CD8-positive, alpha-beta memory T cell (primary cell): ENCODE data around the gene PEX14. TPM values are rescaled to one million over a fixed set of nuclear protein-coding genes. Genes with fewer than 3 reads are reported as not detected.
A peak's percentile ranks its signal among the peaks of the same experiment; 100 is the strongest.

ENCODE experiments used
- CTCF ChIA-PET: fragments of 350-600 bp; sonication (Branson Sonifier 250); formaldehyde crosslinking; loops from one replicate; lab custom pipeline; 2021; ENCODE audit warnings: antibody characterized with exemption; lab: Charles Lee
- POLR2A ChIA-PET: fragments of 350-600 bp; sonication (Branson Sonifier 250); formaldehyde crosslinking; loops from one replicate; lab custom pipeline; 2021; ENCODE audit warnings: antibody characterized with exemption; lab: Charles Lee
- DNase-seq, 5 donors: peaks; one replicate each; pipeline versions ENCODE4 v3.0.0 to v3.0.0-alpha.2; 2020 to 2022; ENCODE audit warnings: mixed read lengths in 1 of 5
- H3K27ac ChIP-seq: one replicate; pipeline ENCODE4 v1.7.0; 2013; ENCODE audit warnings: low read depth, mild to moderate bottlenecking, low read length, moderate library complexity
- H3K27me3 ChIP-seq: 2 replicates; pipeline ENCODE4 v1.7.0; 2013; ENCODE audit warnings: low read length, mild to moderate bottlenecking; ENCODE audit not compliant: insufficient read depth, poor library complexity, severe bottlenecking
- H3K36me3 ChIP-seq: 2 replicates; pipeline ENCODE4 v1.7.0; 2013; ENCODE audit warnings: mild to moderate bottlenecking, low read length, moderate library complexity; ENCODE audit not compliant: insufficient read depth
- H3K4me1 ChIP-seq: 2 replicates; pipeline ENCODE4 v1.7.0; 2013; ENCODE audit warnings: mild to moderate bottlenecking, low read length, moderate library complexity; ENCODE audit not compliant: insufficient read depth
- H3K4me3 ChIP-seq: 2 replicates; pipeline ENCODE4 v1.7.0; 2013; ENCODE audit warnings: mild to moderate bottlenecking, low read length
- H3K9me3 ChIP-seq: 2 replicates; pipeline ENCODE4 v1.7.0; 2013; ENCODE audit warnings: mild to moderate bottlenecking, low read length
- H3K27ac Mint-ChIP-seq, 8 donors: one replicate each; pipeline ENCODE4 v1.8.0; 2020 to 2021; ENCODE audit warnings: mixed read lengths in 8 of 8, mild to moderate bottlenecking in 6 of 8, inconsistent platforms in 3 of 8, moderate library complexity in 3 of 8
- H3K27me3 Mint-ChIP-seq, 2 donors: one replicate each; pipeline ENCODE4 v1.8.0; 2020 to 2021; ENCODE audit warnings: mixed read lengths in 2 of 2, mild to moderate bottlenecking in 1 of 2, moderate library complexity in 1 of 2
- H3K36me3 Mint-ChIP-seq, 3 donors: one replicate each; pipeline ENCODE4 v1.8.0; 2020 to 2021; ENCODE audit warnings: mixed read lengths in 3 of 3, inconsistent platforms in 1 of 3, mild to moderate bottlenecking in 1 of 3
- H3K4me1 Mint-ChIP-seq, 3 donors: one replicate each; pipeline ENCODE4 v1.8.0; 2020 to 2021; ENCODE audit warnings: mixed read lengths in 3 of 3, inconsistent platforms in 1 of 3, mild to moderate bottlenecking in 1 of 3
- H3K4me3 Mint-ChIP-seq, 7 donors: one replicate each; pipeline ENCODE4 v1.8.0; 2020 to 2021; ENCODE audit warnings: mixed read lengths in 7 of 7, mild to moderate bottlenecking in 6 of 7, moderate library complexity in 4 of 7, inconsistent platforms in 2 of 7
- H3K9me3 Mint-ChIP-seq, 5 donors: one replicate each; pipeline ENCODE4 v1.8.0; 2020 to 2022; ENCODE audit warnings: mixed read lengths in 5 of 5, mild to moderate bottlenecking in 3 of 5, moderate library complexity in 2 of 5, inconsistent platforms in 1 of 5
- polyA plus RNA-seq: library from polyadenylated mRNA; unstranded; fragments of 300-500 nt; fragmentation: Illumina TruSeq; gene quantifications from one replicate; pipeline ENCODE4 v1.2.3, GENCODE V29; 2021
- total RNA-seq, 2 experiments: library from RNA; stranded (reverse); gene quantifications; one replicate each; pipeline ENCODE4 v1.2.3, GENCODE V29; 2021

PEX14 gene
- total and polyA plus RNA-seq, 3 experiments from 2014 or later = 5.1 to 22.2 (median 18.2) TPM

GRCh38 chr1:10677491-10678391 lies 203.0 kb downstream of the PEX14 start:
- H3K9me3 Mint-ChIP-seq = peaks cover 0 to 1% (median 0%) of the 10 kb centered on the region in 5 donors
- H3K27ac ChIP-seq = no peak overlapping the region
- no peaks in the 10 kb centered on the region for H3K4me1 ChIP-seq
- H3K36me3 Mint-ChIP-seq = peaks cover 0 to 1% (median 0%) of the 10 kb centered on the region in 3 donors
- H3K27me3 ChIP-seq = no peaks in the 10 kb centered on the region
- no peaks in the 10 kb centered on the region for H3K27me3 Mint-ChIP-seq
- H3K36me3 ChIP-seq = no peaks in the 10 kb centered on the region
- ChIA-PET POLR2A (no interaction called here), CTCF (no interaction called here)
- peaks cover 9 to 36% (median 17%) of the 10 kb centered on the region in 3 donors for H3K4me1 Mint-ChIP-seq
- no peak overlapping the region for H3K4me3 Mint-ChIP-seq
- H3K9me3 ChIP-seq = no peaks in the 10 kb centered on the region
- H3K4me3 ChIP-seq = no peak overlapping the region
- peak overlapping the region in 2 of 8 donors; percentile 47 to 87 for H3K27ac Mint-ChIP-seq
- no peak for DNase-seq

- Histone ChIP-seq H3K4me1 (no peaks in the 10 kb centered on the region), H3K27ac (no peak overlapping the region), H3K27me3 (no peaks in the 10 kb centered on the region), H3K9me3 (no peaks in the 10 kb centered on the region), H3K36me3 (no peaks in the 10 kb centered on the region), H3K4me3 (no peak overlapping the region)
- H3K27me3 Mint-ChIP-seq = no peaks in the 10 kb centered on the region
- H3K4me3 Mint-ChIP-seq = no peak overlapping the region
- peaks cover 0 to 1% (median 0%) of the 10 kb centered on the region in 5 donors for H3K9me3 Mint-ChIP-seq
- H3K36me3 Mint-ChIP-seq = peaks cover 0 to 3% (median 0%) of the 10 kb centered on the region in 3 donors
- no peak overlapping the region for H3K27ac Mint-ChIP-seq
- ChIA-PET POLR2A (no interaction called here), CTCF (no interaction called here)
- no peak for DNase-seq
- H3K4me1 Mint-ChIP-seq = peaks cover 11 to 43% (median 23%) of the 10 kb centered on the region in 3 donors
These were observed 203.7 kb downstream of the PEX14 start for GRCh38 chr1:10678402-10678801.

GRCh38 chr1:10678852-10679251 lies 204.1 kb downstream of the PEX14 start:
- H3K27me3 Mint-ChIP-seq = no peaks in the 10 kb centered on the region
- H3K9me3 ChIP-seq = no peaks in the 10 kb centered on the region
- peaks cover 0 to 6% (median 0%) of the 10 kb centered on the region in 3 donors for H3K36me3 Mint-ChIP-seq
- peaks cover 12 to 47% (median 26%) of the 10 kb centered on the region in 3 donors for H3K4me1 Mint-ChIP-seq
- POLR2A ChIA-PET = no interaction called here
- CTCF ChIA-PET = no interaction called here
- no peak for DNase-seq
- no peak overlapping the region for H3K27ac ChIP-seq
- H3K9me3 Mint-ChIP-seq = peaks cover 0 to 1% (median 0%) of the 10 kb centered on the region in 5 donors
- H3K4me3 ChIP-seq = no peak overlapping the region
- no peaks in the 10 kb centered on the region for H3K36me3 ChIP-seq
- H3K4me1 ChIP-seq = no peaks in the 10 kb centered on the region
- peak overlapping the region in 1 of 8 donors; percentile 33 for H3K27ac Mint-ChIP-seq
- no peak overlapping the region for H3K4me3 Mint-ChIP-seq
- H3K27me3 ChIP-seq = no peaks in the 10 kb centered on the region

- CTCF ChIA-PET = no interaction called here
- DNase-seq = no peak
These were observed 204.9 kb downstream of the PEX14 start for GRCh38 chr1:10679496-10680220.

More at GRCh38 chr1:10679496-10680220, 204.9 kb downstream of the PEX14 start:
- H3K4me3 ChIP-seq = no peak overlapping the region
- no peak overlapping the region for H3K27ac ChIP-seq
- POLR2A ChIA-PET = interaction anchor here (0.8 kb wide), 1 partner anchor 13 kb away, joined by 3 read pairs; no protein-coding TSS in a partner anchor
- Mint-ChIP-seq H3K27me3 (no peaks in the 10 kb centered on the region), H3K4me3 (no peak overlapping the region), H3K36me3 (peaks cover 0 to 7% (median 0%) of the 10 kb centered on the region in 3 donors), H3K9me3 (peaks cover 0 to 1% (median 0%) of the 10 kb centered on the region in 5 donors), H3K27ac (peak overlapping the region in 1 of 8 donors; percentile 56), H3K4me1 (peaks cover 12 to 48% (median 26%) of the 10 kb centered on the region in 3 donors)
- H3K36me3 ChIP-seq = no peaks in the 10 kb centered on the region
- no peaks in the 10 kb centered on the region for H3K9me3 ChIP-seq
- no peaks in the 10 kb centered on the region for H3K27me3 ChIP-seq
- H3K4me1 ChIP-seq = no peaks in the 10 kb centered on the region

Other genes with a start within 250 kb of the PEX14 start
- gene PGD, start 75.9 kb upstream of the PEX14 start, total RNA-seq = 100 to 1,000 TPM; 115 to 116 TPM
- 42.4 TPM for gene PGD, start 75.9 kb upstream of the PEX14 start, polyA plus RNA-seq
- gene CENPS, start 44.5 kb upstream of the PEX14 start, total RNA-seq = 10 to 100 TPM; 32.2 TPM
- 9.7 TPM for gene CENPS, start 44.5 kb upstream of the PEX14 start, polyA plus RNA-seq
- under 1 TPM in 1 of 2 experiments, not detected in 1; 0.71 TPM for gene CORT, start 24.9 kb upstream of the PEX14 start, total RNA-seq
- gene CORT, start 24.9 kb upstream of the PEX14 start, polyA plus RNA-seq = not detected
- gene DFFA, start 2.4 kb upstream of the PEX14 start, total RNA-seq = 10 to 100 TPM; 67.7 to 69.1 TPM
- 40.4 TPM for gene DFFA, start 2.4 kb upstream of the PEX14 start, polyA plus RNA-seq